Gastrocnemius medialis (tissue), 4 donors: ENCODE measurements around the gene SKI.

Source experiments
- POLR2A ChIP-seq, 2 donors: fragments of 450-650 bp; IDR thresholded peaks; one replicate each; pipeline ENCODE4 v1.6.1; 2017; ENCODE audit warnings: antibody characterized with exemption in 2 of 2, mild to moderate bottlenecking in 2 of 2, moderate library complexity in 2 of 2
- TF ChIP-seq, protein P1 (sequence below), 5 experiments: fragments of 450-650 bp in 3 of 5; fragments of 200-600 bp in 2 of 5; sonication (generic) in 2 of 5; IDR thresholded peaks in 4 of 5; conservative IDR thresholded peaks in 1 of 5; 1 replicate in 4 of 5; 2 replicates in 1 of 5; pipeline ENCODE4 v1.5.1; 2016 to 2019; ENCODE audit warnings: antibody characterized with exemption in 5 of 5, mild to moderate bottlenecking in 3 of 5, moderate library complexity in 3 of 5

DNA sequence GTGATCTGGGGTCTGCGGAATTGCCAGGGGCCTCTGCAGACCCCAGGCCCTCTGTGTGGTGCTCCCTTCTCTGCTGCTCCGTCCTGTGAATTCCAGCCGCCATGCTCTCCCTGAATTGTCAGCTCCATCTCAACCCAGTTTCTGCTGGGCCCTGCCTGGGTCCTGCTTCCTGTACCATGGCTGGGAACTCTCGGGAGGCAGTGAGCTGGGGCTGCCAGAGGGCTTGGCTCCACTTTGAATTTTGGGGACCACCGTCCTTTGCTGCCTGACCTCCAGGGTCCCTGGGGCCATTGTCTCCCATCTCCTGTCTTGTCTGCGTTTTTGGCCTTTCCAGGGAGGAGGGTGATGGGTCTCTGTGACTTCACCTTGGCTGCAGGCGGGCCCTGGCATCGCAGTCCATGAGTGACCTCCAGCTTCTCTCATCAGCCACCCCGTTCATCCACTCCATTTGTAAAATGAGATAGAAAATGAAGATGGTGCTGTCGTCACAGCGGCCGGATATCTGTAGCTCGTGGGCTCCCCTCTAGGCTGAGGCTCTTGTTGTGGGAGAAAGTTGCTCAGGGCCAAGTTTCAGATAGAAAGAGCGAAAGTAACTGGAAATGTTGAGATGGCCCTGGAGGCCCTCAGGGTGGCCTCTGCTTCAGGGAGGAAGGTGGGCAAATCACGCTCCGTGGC is 38.3 kb downstream of the SKI start:
- TF ChIP-seq, protein P1, sequence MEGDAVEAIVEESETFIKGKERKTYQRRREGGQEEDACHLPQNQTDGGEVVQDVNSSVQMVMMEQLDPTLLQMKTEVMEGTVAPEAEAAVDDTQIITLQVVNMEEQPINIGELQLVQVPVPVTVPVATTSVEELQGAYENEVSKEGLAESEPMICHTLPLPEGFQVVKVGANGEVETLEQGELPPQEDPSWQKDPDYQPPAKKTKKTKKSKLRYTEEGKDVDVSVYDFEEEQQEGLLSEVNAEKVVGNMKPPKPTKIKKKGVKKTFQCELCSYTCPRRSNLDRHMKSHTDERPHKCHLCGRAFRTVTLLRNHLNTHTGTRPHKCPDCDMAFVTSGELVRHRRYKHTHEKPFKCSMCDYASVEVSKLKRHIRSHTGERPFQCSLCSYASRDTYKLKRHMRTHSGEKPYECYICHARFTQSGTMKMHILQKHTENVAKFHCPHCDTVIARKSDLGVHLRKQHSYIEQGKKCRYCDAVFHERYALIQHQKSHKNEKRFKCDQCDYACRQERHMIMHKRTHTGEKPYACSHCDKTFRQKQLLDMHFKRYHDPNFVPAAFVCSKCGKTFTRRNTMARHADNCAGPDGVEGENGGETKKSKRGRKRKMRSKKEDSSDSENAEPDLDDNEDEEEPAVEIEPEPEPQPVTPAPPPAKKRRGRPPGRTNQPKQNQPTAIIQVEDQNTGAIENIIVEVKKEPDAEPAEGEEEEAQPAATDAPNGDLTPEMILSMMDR (IDR thresholded peaks at IDR 0.05 in 4 of 5, conservative IDR thresholded peaks at IDR 0.05 in 1 of 5), result no peak
- no peak for TF ChIP-seq POLR2A (IDR thresholded peaks at IDR 0.05)
